ENCODE data around the gene ACO1.

DNA sequence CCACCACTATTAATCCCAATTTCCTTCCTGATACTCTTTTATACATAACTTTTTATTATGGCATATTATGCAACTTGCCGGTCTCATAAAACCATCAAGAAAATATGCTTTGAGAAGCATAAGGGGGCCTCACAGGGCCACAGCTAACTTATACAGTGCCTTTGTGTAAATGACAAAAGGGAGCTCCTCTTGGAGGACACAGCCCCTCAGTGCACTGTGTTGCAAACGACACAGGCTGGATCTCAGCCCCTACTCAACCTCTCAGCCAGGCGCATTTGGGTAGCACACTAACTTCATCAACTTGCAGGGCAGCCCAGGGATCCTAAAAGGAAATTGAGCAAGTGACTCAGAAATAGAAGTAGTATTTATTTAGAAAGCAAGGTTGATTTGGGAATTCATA is 106.2 kb downstream of the ACO1 start:
- TF ChIP-seq, protein P1, sequence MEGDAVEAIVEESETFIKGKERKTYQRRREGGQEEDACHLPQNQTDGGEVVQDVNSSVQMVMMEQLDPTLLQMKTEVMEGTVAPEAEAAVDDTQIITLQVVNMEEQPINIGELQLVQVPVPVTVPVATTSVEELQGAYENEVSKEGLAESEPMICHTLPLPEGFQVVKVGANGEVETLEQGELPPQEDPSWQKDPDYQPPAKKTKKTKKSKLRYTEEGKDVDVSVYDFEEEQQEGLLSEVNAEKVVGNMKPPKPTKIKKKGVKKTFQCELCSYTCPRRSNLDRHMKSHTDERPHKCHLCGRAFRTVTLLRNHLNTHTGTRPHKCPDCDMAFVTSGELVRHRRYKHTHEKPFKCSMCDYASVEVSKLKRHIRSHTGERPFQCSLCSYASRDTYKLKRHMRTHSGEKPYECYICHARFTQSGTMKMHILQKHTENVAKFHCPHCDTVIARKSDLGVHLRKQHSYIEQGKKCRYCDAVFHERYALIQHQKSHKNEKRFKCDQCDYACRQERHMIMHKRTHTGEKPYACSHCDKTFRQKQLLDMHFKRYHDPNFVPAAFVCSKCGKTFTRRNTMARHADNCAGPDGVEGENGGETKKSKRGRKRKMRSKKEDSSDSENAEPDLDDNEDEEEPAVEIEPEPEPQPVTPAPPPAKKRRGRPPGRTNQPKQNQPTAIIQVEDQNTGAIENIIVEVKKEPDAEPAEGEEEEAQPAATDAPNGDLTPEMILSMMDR (IDR thresholded peaks at IDR 0.05 in 2 of 3, conservative IDR thresholded peaks at IDR 0.05 in 1 of 3; ENCODE audit: borderline replicate concordance in 1 of 3, insufficient read depth in 1 of 3, low read depth in 2 of 3, low read length in 2 of 3) = no peak
- TF ChIP-seq, protein P2, sequence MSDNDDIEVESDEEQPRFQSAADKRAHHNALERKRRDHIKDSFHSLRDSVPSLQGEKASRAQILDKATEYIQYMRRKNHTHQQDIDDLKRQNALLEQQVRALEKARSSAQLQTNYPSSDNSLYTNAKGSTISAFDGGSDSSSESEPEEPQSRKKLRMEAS (IDR thresholded peaks at IDR 0.05) = no peak
- no peak for TF ChIP-seq EZH2 (IDR thresholded peaks at IDR 0.05)
- no peak for TF ChIP-seq RAD21 (IDR thresholded peaks at IDR 0.05; ENCODE audit: low read depth)
- no peak for TF ChIP-seq ELF1 (IDR thresholded peaks at IDR 0.05; ENCODE audit: borderline replicate concordance, low read depth)
- TF ChIP-seq POLR2A (IDR thresholded peaks at IDR 0.05; ENCODE audit: borderline replicate concordance, extremely low read depth, insufficient read depth, insufficient read length) = no peak
- no peak for TF ChIP-seq SIN3A (IDR thresholded peaks at IDR 0.05; ENCODE audit: low read depth)
- no peak for TF ChIP-seq POLR2AphosphoS5 (IDR thresholded peaks at IDR 0.05; ENCODE audit: low read depth, low read length)
